ENCODE measurements around the gene ADM5.
A peak's percentile ranks its signal among the peaks of the same experiment; 100 is the strongest.
"Not testable (repeated sequence)": the region's sequence is repeated elsewhere in the genome, so short reads cannot be mapped to it uniquely, and the experiment has no call there.

The ADM5 gene

DNA sequence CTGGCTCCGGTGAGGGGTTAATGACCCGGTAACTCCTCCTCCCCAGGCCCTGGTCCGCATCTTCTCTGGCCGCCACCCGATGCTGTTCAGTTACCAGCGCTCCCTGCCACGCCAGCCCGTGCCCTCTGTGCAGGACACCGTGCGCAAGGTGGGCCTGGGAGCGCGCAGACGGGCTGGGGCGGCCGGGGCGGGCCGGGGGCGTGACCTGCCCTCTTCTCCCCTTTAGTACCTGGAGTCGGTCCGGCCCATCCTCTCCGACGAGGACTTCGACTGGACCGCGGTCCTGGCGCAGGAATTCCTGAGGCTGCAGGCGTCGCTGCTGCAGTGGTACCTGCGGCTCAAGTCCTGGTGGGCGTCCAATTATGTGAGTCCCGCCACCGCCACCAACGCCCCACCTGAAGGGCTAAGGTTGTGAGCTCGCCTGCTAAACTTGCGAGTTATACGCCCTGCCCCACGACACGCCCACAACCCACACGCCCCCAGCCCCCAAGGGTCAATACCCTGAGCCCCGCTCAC lies 11.9 kb downstream of the ADM5 start:
- no peak for DNase-seq (ENCODE audit: low spot score)

GRCh38 chr19:49704888-49705642 lies 15.7 kb downstream of the ADM5 start:
- DNase-seq (ENCODE audit: low spot score) = no peak

GRCh38 chr19:49705919-49706318 lies 16.5 kb downstream of the ADM5 start:
- no peak for DNase-seq (ENCODE audit: low spot score)

- DNase-seq (ENCODE audit: low spot score) = no peak
These were observed 21.1 kb downstream of the ADM5 start for GRCh38 chr19:49710372-49710951.

DNA sequence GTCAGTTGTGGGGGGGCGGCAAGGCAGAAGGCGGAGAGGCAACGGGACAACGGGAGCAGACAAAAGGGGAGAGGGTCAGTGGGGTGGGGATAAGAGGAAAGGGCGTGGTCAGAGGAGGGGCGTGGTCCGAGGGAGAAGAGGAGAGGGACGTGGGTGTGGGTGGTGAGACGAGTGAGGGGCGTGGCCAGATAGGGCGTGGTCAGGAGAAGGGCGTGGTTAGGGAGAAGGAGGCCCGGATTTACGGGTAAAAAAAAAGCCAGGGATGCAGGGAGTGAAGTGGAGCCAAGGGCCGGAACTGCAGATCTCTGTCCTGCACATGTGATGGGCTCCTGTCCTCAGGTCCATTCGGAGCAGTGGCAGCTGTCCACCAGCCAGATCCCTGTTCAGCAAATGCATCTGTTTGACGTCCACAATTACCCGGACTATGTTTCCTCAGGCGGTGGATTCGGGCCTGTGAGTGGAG lies 23.0 kb downstream of the ADM5 start:
- peak; percentile 70 for DNase-seq (ENCODE audit: low spot score)

DNA sequence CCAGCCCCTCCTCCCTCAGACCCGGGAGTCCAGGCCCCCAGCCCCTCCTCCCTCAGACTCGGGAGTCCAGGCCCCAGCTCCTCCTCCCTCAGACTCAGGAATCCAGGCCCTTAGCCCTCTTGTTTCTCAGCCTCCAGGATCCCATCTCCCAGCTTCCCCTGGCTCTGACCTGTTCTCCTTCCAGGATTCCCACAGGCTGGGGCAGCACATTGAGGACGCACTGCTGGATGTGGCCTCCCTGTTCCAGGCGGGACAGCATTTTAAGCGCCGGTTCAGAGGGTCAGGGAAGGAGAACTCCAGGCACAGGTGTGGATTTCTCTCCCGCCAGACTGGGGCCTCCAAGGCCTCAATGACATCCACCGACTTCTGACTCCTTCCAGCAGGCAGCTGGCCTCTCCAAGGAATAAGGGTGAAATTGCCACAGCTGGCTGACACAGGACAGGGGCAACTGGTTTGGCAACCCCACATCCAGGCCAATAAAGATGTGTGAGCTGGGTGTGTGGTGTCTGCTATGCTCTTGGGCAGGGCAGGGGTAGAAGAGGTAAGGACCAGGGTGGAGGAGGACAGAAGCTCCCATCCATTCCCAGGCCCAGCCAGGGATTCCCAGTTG lies 23.9 kb downstream of the ADM5 start:
- DNase-seq (ENCODE audit: low spot score) = no peak

DNA sequence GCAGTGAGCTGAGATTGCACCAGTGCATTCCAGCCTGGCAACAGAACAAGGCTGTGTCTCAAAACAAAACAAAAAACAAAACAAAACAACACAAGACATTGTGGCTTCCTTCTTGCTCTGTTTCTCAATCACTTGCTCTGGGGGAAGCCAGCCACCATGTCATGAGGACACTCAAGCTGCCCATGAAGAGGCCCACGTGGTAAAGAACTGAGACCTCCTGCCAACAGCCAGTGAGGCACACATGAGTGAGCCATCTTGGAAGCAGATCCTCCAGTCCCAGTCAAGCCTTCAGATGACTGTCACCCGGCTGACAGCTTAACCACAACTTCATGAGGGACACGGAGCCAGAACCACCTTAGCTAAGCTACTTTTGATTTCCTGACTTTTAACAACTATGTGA lies 26.8 kb downstream of the ADM5 start:
- no peak for DNase-seq (ENCODE audit: low spot score)

DNA sequence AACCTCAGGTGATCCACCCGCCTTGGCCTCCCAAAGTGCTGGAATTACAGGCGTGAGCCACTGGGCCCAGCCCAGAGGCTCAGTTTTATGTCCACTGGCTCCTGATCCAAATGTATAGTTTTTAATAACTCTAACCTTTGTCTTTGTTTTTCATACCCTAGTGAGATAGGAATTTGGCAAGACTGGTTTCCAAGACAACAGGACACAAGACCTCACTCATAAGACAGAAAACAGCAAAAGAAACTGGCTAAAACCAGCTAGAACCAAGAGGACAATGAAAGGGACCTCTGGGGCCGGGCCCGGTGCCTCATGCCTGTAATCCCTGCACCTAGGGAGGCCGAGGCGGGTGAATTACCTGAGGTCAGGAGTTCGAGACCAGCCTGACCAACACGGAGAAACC lies 29.1 kb downstream of the ADM5 start:
- DNase-seq (ENCODE audit: low spot score) = no peak

GRCh38 chr19:49718991-49719390 lies 29.6 kb downstream of the ADM5 start:
- no peak for DNase-seq (ENCODE audit: low spot score)

- DNase-seq (ENCODE audit: low spot score) = not testable (repeated sequence)
These were observed 30.0 kb downstream of the ADM5 start for GRCh38 chr19:49719420-49719819.

DNA sequence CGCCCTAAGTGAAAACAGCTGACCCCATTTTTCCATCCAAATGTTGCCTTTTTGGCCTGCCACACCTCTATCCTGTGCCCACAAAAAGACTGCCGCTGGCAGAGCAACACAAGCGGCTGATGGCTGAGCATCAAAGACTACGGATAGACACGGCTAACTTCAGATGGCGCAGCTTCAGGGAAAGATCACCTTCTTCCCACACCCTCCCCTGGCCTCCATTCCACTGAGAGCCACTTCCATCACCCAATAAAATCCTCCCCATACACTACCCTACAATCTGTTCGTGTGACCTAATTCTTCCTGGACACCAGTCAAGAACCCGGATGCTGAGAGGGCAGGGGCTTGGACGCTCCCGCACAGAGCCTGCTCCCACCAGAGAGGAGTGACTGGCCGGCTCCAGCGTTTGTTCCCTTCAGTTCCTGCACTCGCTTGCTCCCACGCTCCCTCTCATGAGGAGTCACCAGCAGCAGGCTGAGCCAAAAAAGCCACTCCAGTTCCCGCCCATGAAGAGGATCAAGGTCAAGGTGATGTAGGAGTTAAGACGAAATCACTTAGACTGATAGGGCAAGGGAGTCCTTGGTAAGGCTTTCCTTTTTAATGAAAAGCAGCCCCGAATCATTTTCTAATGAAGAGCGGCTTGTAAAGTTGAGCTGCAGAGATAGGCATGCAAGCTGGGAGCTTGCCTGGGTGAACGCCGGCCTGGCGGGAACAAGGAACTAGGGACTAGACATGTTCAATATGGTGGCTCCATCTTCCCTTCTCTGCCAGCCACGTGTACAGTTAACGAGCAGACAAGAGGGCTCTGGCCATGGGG lies 38.0 kb downstream of the ADM5 start:
- no peak for DNase-seq (ENCODE audit: low spot score)

- DNase-seq (ENCODE audit: low spot score) = no peak
These were observed 40.8 kb downstream of the ADM5 start for GRCh38 chr19:49730166-49730565.

- no peak for DNase-seq (ENCODE audit: low spot score)
These were observed 48.9 kb downstream of the ADM5 start for GRCh38 chr19:49738268-49738667.

DNA sequence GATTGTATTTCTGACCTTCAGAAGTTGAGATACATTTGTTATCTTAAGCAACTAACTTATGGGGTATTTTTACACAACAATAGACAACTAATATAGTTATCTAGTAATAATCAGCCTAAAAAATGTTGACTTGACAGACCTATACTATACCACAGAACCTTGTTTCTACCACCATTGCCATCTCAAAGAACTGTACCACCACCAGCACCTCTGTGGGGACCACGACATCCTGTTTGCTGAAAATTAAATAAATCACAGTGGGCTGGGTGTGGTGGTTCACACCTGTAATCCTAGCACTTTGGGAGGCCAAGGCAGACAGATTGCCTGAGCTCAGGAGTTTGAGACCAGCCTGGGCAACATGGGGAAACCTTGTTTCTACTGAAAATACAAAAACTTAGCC lies 49.7 kb downstream of the ADM5 start:
- no peak for DNase-seq (ENCODE audit: low spot score)

DNA sequence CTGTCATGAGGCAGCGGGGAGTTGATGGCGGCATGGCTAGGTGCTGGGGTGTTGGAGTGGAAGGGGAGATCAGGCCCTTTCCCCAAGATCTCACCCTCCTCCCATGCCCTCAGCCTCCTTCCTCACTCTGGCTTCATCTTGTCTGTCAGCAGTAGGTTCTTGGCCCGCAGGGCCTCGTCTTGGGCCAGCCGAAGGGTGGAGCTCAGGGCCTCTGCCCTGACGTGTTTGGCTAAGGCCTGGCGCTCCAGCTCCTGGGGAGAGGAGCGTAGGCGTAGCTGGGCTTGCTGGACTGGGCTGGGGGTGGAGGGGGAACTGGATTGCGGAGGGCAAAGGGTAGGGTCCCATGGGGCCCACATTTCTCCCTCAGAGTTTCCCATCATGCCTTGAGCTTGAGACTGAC lies 50.5 kb downstream of the ADM5 start:
- no peak for DNase-seq (ENCODE audit: low spot score)
